Natural killer cell (primary cell): ENCODE results near the gene HPD. TPM values are rescaled to one million over a fixed set of nuclear protein-coding genes. Genes with fewer than 3 reads are reported as not detected.

Experiments
- ATAC-seq, 3 donors: fragments of 150-1000 bp in 2 of 3; fragments of 200-7000 bp in 1 of 3; cut with Tn5 transposase; 1 replicate in 1 of 3; 2 replicates in 2 of 3; pipeline ENCODE4 v1.10.0; 2021; ENCODE audit warnings: mild to moderate bottlenecking in 2 of 3, moderate library complexity in 2 of 3
- DNase-seq, 2 donors: peaks; one replicate each; pipeline versions ENCODE4 v3.0.0 to v3.0.0-alpha.2; 2013 to 2021; ENCODE audit warnings: mixed read lengths in 1 of 2
- H3K27ac ChIP-seq: one replicate; pipeline ENCODE4 v1.5.1; 2013; ENCODE audit warnings: mild to moderate bottlenecking, low read length
- H3K27me3 ChIP-seq: one replicate; pipeline ENCODE4 v1.6.1; 2013; ENCODE audit warnings: low read length; ENCODE audit not compliant: control insufficient read depth, insufficient read depth
- H3K36me3 ChIP-seq: one replicate; pipeline ENCODE4 v1.6.1; 2013; ENCODE audit warnings: low read length; ENCODE audit not compliant: control insufficient read depth, insufficient read depth
- H3K4me1 ChIP-seq: one replicate; pipeline ENCODE4 v1.6.1; 2013; ENCODE audit warnings: low read length; ENCODE audit not compliant: control insufficient read depth, insufficient read depth
- H3K4me3 ChIP-seq: one replicate; pipeline ENCODE4 v1.5.1; 2013; ENCODE audit warnings: low read length
- H3K9me3 ChIP-seq: one replicate; pipeline ENCODE4 v1.6.1; 2013; ENCODE audit warnings: low read length; ENCODE audit not compliant: control insufficient read depth, insufficient read depth
- H3K27ac Mint-ChIP-seq, 2 donors: one replicate each; pipeline ENCODE4 v1.8.0; 2022; ENCODE audit warnings: mild to moderate bottlenecking in 2 of 2, mixed read lengths in 2 of 2, moderate library complexity in 1 of 2
- H3K27me3 Mint-ChIP-seq, 2 donors: one replicate each; pipeline ENCODE4 v1.8.0; 2022; ENCODE audit warnings: low read depth in 2 of 2, mixed read lengths in 2 of 2
- H3K36me3 Mint-ChIP-seq: one replicate; pipeline ENCODE4 v1.8.0; 2022; ENCODE audit warnings: mixed read lengths
- H3K4me1 Mint-ChIP-seq, 2 donors: one replicate each; pipeline ENCODE4 v1.8.0; 2022; ENCODE audit warnings: mixed read lengths in 2 of 2
- H3K4me3 Mint-ChIP-seq: one replicate; pipeline ENCODE4 v1.8.0; 2022; ENCODE audit warnings: mild to moderate bottlenecking, moderate library complexity, mixed read lengths
- H3K9me3 Mint-ChIP-seq, 2 donors: one replicate each; pipeline ENCODE4 v1.8.0; 2022; ENCODE audit warnings: mixed read lengths in 2 of 2
- CTCF ChIP-seq: fragments of 200-600 bp; IDR thresholded peaks from one replicate; pipeline ENCODE4 v1.8.0; 2022; ENCODE audit warnings: antibody characterized with exemption
- WGBS: methylation state at CpG from one replicate; pipeline ENCODE4 v1.1.7; 2013; ENCODE audit warnings: missing lambda C conversion rate; ENCODE audit not compliant: insufficient coverage; 5-methylcytosine and 5-hydroxymethylcytosine counted together
- intact Hi-C: fragments of 100-400 bp; cut with micrococcal nuclease; formaldehyde crosslinking; loops from one replicate; pipeline ENCODE4 v1.14.2; 2022
- total RNA-seq, 4 donors: library from RNA; stranded (reverse); fragments of 120-200 nt in 1 of 4; gene quantifications; one replicate each; pipeline versions ENCODE4 v1.2.3 to v1.2.4, GENCODE V29; 2013 to 2022

The HPD gene
- total RNA-seq, 3 donors from 2014 or later (not counting 1 experiment from before 2014, with no cell fraction given), result not detected

GRCh38 chr12:121814429-121815119, 44.1 kb downstream of the HPD start:
- no peak overlapping the region for H3K4me3 Mint-ChIP-seq
- no peak for TF ChIP-seq CTCF
- intact Hi-C loops, result loop anchor here (5.0 kb wide), 1 partner anchor 37 kb away; no protein-coding TSS in a partner anchor
- no peaks in the 10 kb centered on the region for H3K27me3 ChIP-seq
- H3K27me3 Mint-ChIP-seq, result no peaks in the 10 kb centered on the region
- no peak overlapping the region for H3K27ac ChIP-seq
- H3K9me3 ChIP-seq, result no peaks in the 10 kb centered on the region
- no peak overlapping the region for H3K27ac Mint-ChIP-seq
- no peak overlapping the region for H3K4me3 ChIP-seq
- H3K4me1 ChIP-seq, result peaks cover 37% of the 10 kb centered on the region
- peaks cover 6% of the 10 kb centered on the region for H3K36me3 Mint-ChIP-seq
- peaks cover 30 to 41% of the 10 kb centered on the region in 2 donors for H3K4me1 Mint-ChIP-seq
- DNase-seq, result no peak
- H3K36me3 ChIP-seq, result peaks cover 73% of the 10 kb centered on the region
- WGBS, result 96% methylated on average over 31 of the region's 31 CpGs
- no peak for ATAC-seq
- no peaks in the 10 kb centered on the region for H3K9me3 Mint-ChIP-seq

GRCh38 chr12:121813951-121814350, 44.7 kb downstream of the HPD start:
- over 99% methylated on average over 9 of the region's 14 CpGs for WGBS
- intact Hi-C loops, result loop anchor here (5.0 kb wide), 1 partner anchor 37 kb away; no protein-coding TSS in a partner anchor
- Mint-ChIP-seq H3K4me1 (peaks cover 30 to 44% of the 10 kb centered on the region in 2 donors), H3K4me3 (no peak overlapping the region), H3K36me3 (peaks cover 6% of the 10 kb centered on the region), H3K27me3 (no peaks in the 10 kb centered on the region), H3K27ac (no peak overlapping the region), H3K9me3 (no peaks in the 10 kb centered on the region)
- no peak for TF ChIP-seq CTCF
- DNase-seq (no peak), ATAC-seq (no peak)
- no peaks in the 10 kb centered on the region for H3K27me3 ChIP-seq
- peaks cover 37% of the 10 kb centered on the region for H3K4me1 ChIP-seq
- H3K4me3 ChIP-seq, result no peak overlapping the region
- no peaks in the 10 kb centered on the region for H3K9me3 ChIP-seq
- H3K27ac ChIP-seq, result no peak overlapping the region
- H3K36me3 ChIP-seq, result peaks cover 73% of the 10 kb centered on the region

- Mint-ChIP-seq H3K4me1 (peaks cover 30 to 44% of the 10 kb centered on the region in 2 donors), H3K9me3 (no peaks in the 10 kb centered on the region), H3K36me3 (peaks cover 6% of the 10 kb centered on the region), H3K27me3 (no peaks in the 10 kb centered on the region), H3K27ac (peak overlapping the region in 1 of 2 donors; percentile 35), H3K4me3 (peak overlapping the region; percentile 55)
- intact Hi-C loops, result loop anchor here (1.0 to 5.0 kb wide), 2 partner anchors 18 to 36 kb away; no protein-coding TSS in a partner anchor
- peaks cover 38% of the 10 kb centered on the region for H3K4me1 ChIP-seq
- H3K9me3 ChIP-seq, result no peaks in the 10 kb centered on the region
- H3K27me3 ChIP-seq, result no peaks in the 10 kb centered on the region
- no peak for TF ChIP-seq CTCF
- WGBS, result 73% methylated on average over 23 of the region's 25 CpGs
- ATAC-seq (no peak), DNase-seq (no peak)
- H3K27ac ChIP-seq, result no peak overlapping the region
- no peak overlapping the region for H3K4me3 ChIP-seq
- H3K36me3 ChIP-seq, result peaks cover 78% of the 10 kb centered on the region
Measured at GRCh38 chr12:121812921-121813896, 45.5 kb downstream of the HPD start.
